Activated naive CD4-positive, alpha-beta T cell treated with anti-CD3 and anti-CD28 coated beads, Interleukin-2, amount 50 U/mL, for 16 hours (primary cell): ENCODE data around the gene GNAQ.

Experiments used
- DNase-seq: peaks from one replicate; pipeline ENCODE4 v3.0.0-alpha.2; 2020

Gene GNAQ

DNA sequence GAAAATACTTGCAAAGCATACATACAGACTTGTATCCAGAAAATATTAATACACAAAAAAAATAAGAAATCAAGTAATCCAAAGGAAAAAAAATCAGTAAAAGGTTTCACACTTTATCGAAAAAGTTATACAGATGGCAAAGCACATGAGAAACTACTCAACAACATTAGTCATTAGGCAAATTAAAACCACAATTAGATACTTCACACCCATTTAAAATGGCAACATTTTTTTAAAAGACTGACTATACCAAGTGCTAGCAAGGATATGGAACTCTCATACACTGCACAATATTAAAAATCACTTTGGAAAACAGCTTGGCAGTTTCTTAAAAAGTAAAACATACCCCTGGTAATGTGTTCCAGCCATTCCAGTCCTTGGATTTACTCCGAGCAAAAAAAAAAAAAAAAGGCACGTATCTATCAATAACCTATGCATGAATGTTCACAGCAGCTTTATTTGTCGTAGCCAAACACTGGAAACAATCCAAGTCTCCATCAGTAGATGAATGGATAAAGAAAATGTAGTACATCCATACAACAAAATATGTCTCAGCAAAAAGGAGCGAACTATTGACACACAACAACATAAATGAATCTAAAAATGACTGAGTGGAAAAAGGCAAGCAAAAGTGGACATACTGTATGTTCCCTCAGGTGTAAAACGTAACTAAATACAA is 66.0 kb downstream of the GNAQ start:
- no peak for DNase-seq

DNA sequence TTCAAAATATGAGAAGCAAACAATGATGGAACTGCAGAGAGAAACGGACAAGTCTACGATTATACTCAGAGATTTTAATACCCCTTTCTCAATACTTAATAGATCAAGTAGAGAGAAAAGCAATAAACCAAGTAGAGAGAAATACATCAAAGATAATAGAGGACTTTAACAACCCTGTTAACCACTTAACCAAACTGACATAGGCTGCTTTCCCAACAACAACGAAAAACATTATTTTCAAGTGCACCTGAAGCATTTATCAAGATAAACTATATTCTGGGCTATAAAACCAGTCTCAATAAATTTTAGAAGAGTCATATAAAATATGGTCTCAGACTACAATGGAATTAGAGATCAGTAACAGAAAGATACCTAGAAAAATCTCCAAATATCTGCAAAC is 67.4 kb downstream of the GNAQ start:
- DNase-seq, result no peak

GRCh38 chr9:77961541-77961940 is 70.1 kb downstream of the GNAQ start:
- DNase-seq, result no peak

DNA sequence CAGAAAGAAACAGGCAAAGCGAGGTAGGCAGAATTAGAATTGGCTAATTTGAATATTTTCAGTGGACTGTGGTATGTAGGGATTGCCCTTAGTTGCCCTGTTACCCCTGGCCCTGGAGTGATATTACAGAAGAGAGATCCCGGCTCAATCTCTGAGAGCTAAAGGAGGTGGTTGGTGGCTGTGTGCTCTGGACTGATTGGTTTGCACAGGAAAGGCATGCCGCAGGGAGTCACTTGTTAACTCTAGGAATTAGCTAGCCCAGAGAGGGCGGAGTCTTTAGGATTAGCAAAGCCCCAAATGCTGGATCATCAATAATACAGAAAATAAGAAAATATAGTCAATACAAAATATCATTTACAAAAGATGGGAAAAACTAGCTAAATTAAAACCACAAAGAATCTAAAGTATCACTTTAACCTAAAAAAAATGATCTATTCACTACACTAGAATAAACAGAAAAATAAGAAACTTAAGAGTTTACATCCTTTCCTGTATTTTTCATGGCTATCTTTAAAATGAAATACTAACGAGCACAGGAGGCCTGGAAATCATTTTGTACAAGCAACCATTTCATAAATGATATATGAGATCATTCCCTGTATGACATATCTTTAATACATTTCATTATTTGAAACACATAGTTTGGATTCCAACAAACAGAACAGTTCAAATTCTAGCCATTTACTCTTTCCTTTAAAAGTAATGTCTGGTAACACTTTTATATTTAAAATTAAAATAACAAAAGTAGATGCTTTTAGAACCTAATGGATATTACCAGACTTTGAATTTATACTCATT is 71.1 kb downstream of the GNAQ start:
- DNase-seq, result no peak

DNA sequence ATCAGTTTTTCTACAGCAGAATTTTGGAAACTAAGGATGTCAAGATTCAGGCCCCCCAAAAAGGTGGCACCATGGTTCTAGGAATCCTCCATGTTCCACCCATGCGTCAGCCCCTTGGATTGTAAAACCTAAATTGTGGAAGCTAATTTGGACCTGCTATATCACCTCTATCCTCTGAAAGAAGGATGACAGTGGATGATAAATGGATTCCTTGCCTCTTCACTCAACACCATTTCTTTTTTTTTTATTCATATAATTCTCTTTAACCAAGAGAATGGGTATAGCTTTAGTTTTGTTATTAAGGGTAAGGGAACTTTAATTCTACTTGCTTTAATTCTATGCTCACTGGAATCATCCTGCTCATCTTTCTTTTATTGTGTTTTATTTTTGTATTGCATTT is 71.8 kb downstream of the GNAQ start:
- no peak for DNase-seq

GRCh38 chr9:77957652-77958051 is 74.0 kb downstream of the GNAQ start:
- DNase-seq, result no peak

DNA sequence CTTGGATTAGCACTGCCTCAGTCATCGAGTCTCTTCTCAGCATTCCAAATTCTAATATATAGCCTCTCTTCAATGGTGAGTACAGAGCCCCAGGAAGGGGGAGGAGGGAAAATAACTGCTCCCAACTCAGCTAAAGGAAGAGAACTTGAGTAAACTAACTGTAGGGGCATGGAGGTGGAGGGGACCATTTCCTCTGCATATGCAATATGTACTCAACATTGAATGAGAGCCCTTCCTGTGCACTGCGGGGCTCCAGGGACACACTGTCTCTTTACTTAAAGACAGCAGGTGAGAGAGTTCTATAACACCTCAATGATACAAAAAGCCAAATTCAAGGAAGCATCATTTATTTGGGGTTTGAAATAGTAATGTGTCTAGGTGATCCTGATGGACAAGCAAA is 75.1 kb downstream of the GNAQ start:
- no peak for DNase-seq

- DNase-seq, result no peak
Observed at GRCh38 chr9:77954666-77955015, 77.0 kb downstream of the GNAQ start.

DNA sequence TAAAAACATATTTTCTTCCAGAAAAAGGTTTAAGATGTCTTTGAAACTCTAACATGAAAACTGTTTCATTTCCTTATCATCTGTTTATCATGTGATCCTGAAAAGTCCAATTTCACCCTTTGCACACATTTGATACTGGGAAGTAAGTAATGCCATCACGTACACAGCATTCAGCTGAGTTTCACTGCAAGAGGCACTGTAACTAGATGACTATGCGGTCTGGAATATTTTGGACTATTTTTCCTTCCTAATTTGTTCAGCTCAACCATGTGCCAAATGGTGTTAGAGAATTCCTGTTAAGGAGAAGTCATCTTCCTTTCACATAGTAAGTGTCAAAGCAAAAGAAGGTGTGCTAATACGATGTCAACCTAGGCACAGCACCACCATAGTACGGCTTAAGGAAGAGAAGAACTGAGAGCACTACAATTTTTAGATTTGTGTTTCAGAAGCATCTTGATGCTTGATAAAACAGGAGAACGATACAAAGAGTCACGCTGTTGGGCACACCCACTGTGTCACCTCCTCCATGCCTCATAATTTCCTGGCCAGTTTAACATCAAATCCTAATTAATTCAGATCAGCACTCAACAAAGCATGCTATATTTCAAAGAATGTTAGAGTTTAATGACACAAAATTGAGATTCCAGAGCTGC is 77.5 kb downstream of the GNAQ start:
- no peak for DNase-seq

GRCh38 chr9:77953590-77953989 is 78.0 kb downstream of the GNAQ start:
- no peak for DNase-seq

- no peak for DNase-seq
Observed at GRCh38 chr9:77952635-77953328, 78.8 kb downstream of the GNAQ start.

GRCh38 chr9:77951369-77951768 is 80.2 kb downstream of the GNAQ start:
- DNase-seq, result no peak

GRCh38 chr9:77949751-77950436 is 81.7 kb downstream of the GNAQ start:
- DNase-seq, result no peak

- no peak for DNase-seq
Observed at GRCh38 chr9:77947651-77948050, 84.0 kb downstream of the GNAQ start.

GRCh38 chr9:77946969-77947620 is 84.5 kb downstream of the GNAQ start:
- no peak for DNase-seq

DNA sequence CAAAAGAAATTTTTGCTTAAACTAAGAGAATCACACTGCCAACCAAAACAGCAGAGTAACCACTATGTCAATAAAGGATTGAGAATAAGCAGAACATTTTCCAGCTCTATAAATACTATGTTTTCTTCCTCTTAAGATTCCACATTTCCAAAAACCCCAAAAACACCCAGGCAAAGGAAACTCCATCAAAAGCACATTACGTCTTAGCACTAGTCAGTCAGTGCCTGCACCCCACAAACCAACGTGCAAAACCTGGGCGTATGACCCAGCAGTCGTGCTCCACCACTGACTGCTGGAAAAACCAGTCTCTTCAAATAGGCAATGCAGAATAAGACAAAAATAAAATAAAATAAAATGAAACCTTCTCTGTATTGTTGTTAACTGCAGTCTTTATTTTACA is 85.3 kb downstream of the GNAQ start:
- no peak for DNase-seq

DNA sequence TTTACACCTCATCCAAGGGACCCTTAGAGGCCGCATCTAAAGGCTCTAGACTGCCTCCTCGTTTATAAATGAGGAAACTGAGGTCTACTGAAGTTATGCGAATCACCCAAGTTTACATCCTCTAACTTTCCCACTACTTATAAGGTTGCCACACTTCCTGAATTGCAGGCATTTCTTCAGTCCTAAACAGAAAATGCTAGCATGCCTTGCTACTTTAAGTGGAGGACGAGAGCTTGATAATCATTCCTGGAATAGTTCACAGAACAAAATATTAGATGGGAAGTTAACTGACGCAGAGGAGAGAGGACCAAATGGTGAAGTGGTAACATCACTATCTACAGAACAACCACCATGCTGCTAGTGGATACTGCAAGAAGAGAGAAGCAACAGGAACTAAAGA is 85.8 kb downstream of the GNAQ start:
- no peak for DNase-seq

- no peak for DNase-seq
Observed at GRCh38 chr9:77944556-77945243, 86.9 kb downstream of the GNAQ start.

DNA sequence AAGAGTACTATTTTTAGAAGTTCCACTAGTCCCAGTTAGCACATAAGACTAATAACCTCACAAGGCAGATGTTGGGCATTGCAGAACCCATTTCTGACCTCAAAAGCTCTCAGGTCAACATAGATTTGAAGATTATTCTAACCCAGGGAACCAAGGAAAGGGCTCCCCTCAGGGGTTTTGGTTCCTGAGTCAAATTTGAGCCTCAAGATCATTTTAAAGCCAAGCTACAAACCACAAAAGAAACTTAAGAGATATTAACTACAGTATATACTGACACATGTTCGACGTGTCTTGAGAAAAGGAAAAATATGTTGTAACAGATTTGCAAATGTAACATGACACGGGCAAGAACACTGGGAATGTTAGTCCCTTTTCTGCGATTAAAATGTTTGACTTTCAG is 88.6 kb downstream of the GNAQ start:
- no peak for DNase-seq

DNA sequence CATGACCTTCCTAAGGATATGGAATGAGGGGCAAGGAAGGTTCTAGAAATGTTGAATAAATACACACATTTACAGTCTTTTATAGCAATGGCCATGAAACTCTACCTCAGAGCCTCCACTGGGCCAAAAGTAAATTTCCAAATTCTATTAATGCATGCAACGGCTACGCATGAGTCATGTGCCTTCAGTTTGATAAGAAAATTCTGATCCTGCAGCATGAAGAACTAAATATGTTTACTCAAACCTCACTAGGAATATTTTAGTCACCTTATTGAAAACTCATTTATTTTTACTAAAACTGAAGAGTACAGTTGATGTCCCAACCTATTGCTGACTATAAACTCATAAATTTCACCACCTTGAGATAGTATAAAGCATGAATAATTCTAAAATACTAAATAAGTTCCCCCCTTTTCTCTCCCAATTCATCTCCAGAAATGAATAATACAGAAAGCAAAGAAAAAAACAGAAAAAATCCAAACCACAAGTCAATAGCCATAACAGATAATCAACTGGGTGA is 92.4 kb downstream of the GNAQ start:
- DNase-seq, result no peak

GRCh38 chr9:77938163-77938562 is 93.4 kb downstream of the GNAQ start:
- DNase-seq, result no peak

DNA sequence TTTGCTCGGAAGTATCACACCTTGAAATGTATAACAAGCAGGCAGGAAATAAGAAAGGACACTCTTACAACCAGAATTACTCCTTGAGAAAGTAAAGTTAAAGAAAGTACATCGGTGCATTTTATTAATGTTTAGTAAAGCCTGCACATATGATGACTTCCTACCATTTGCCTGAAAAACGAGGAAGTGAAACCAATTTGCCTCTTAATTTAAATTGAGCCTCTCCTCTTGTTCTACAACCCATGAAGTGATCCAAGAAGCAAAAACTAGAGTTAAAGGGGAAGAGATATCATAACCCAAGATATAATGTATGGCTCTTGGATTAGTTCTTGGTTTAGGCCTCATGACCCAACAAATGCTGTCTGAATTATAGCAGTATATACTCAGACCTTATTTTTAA is 95.6 kb downstream of the GNAQ start:
- DNase-seq, result no peak
